ENCODE measurements around the gene FREM3.

FREM3 gene

GRCh38 chr4:143633833-143634232 is 66.6 kb downstream of the FREM3 start:
- ATAC-seq = no peak
- no peak overlapping the region for H3K27ac Mint-ChIP-seq

GRCh38 chr4:143626134-143626911 is 74.2 kb downstream of the FREM3 start:
- no peak overlapping the region for H3K4me3 Mint-ChIP-seq
- ATAC-seq = no peak
- H3K36me3 Mint-ChIP-seq (ENCODE audit: low read depth) = no peaks in the 10 kb centered on the region
- DNase-seq = no peak
- H3K27ac Mint-ChIP-seq = no peak overlapping the region
- no peaks in the 10 kb centered on the region for H3K27me3 Mint-ChIP-seq
- H3K4me1 Mint-ChIP-seq = no peaks in the 10 kb centered on the region
- peaks cover 7% of the 10 kb centered on the region for H3K9me3 Mint-ChIP-seq

More at GRCh38 chr4:143633833-143634232, 66.6 kb downstream of the FREM3 start:
- no peak for DNase-seq
- H3K36me3 Mint-ChIP-seq (ENCODE audit: low read depth) = no peaks in the 10 kb centered on the region
- peaks cover 4% of the 10 kb centered on the region for H3K27me3 Mint-ChIP-seq
- H3K4me1 Mint-ChIP-seq = no peaks in the 10 kb centered on the region
- no peaks in the 10 kb centered on the region for H3K9me3 Mint-ChIP-seq
- H3K4me3 Mint-ChIP-seq = no peak overlapping the region

GRCh38 chr4:143625632-143626031 is 74.8 kb downstream of the FREM3 start:
- no peak for DNase-seq
- ATAC-seq = no peak
- H3K27me3 Mint-ChIP-seq = no peaks in the 10 kb centered on the region
- no peak overlapping the region for H3K4me3 Mint-ChIP-seq
- no peak overlapping the region for H3K27ac Mint-ChIP-seq
- H3K4me1 Mint-ChIP-seq = no peaks in the 10 kb centered on the region
- peaks cover 7% of the 10 kb centered on the region for H3K9me3 Mint-ChIP-seq
- H3K36me3 Mint-ChIP-seq (ENCODE audit: low read depth) = no peaks in the 10 kb centered on the region

GRCh38 chr4:143623896-143624295 is 76.6 kb downstream of the FREM3 start:
- H3K4me1 Mint-ChIP-seq = no peaks in the 10 kb centered on the region
- no peaks in the 10 kb centered on the region for H3K36me3 Mint-ChIP-seq (ENCODE audit: low read depth)
- no peak overlapping the region for H3K27ac Mint-ChIP-seq
- no peak for ATAC-seq
- no peak for DNase-seq
- H3K27me3 Mint-ChIP-seq = peaks cover 4% of the 10 kb centered on the region
- H3K9me3 Mint-ChIP-seq = peaks cover 7% of the 10 kb centered on the region
- no peak overlapping the region for H3K4me3 Mint-ChIP-seq

GRCh38 chr4:143618811-143619210 is 81.7 kb downstream of the FREM3 start:
- DNase-seq = no peak
- Mint-ChIP-seq H3K27me3 (peaks cover 14% of the 10 kb centered on the region), H3K27ac (no peak overlapping the region), H3K4me3 (no peak overlapping the region), H3K9me3 (peaks cover 5% of the 10 kb centered on the region), H3K4me1 (peaks cover 10% of the 10 kb centered on the region), H3K36me3 (ENCODE audit: low read depth) (no peaks in the 10 kb centered on the region)
- no peak for ATAC-seq

GRCh38 chr4:143617994-143618679 is 82.3 kb downstream of the FREM3 start:
- H3K4me3 Mint-ChIP-seq = no peak overlapping the region
- no peak overlapping the region for H3K27ac Mint-ChIP-seq
- DNase-seq (no peak), ATAC-seq (no peak)
- H3K27me3 Mint-ChIP-seq = peaks cover 14% of the 10 kb centered on the region
- peaks cover 10% of the 10 kb centered on the region for H3K4me1 Mint-ChIP-seq
- H3K9me3 Mint-ChIP-seq = peaks cover 5% of the 10 kb centered on the region
- no peaks in the 10 kb centered on the region for H3K36me3 Mint-ChIP-seq (ENCODE audit: low read depth)

GRCh38 chr4:143616771-143617170 is 83.7 kb downstream of the FREM3 start:
- Mint-ChIP-seq H3K36me3 (ENCODE audit: low read depth) (no peaks in the 10 kb centered on the region), H3K27ac (no peak overlapping the region), H3K9me3 (peaks cover 5% of the 10 kb centered on the region), H3K4me3 (peak overlapping the region; percentile 18), H3K4me1 (peaks cover 10% of the 10 kb centered on the region), H3K27me3 (peaks cover 18% of the 10 kb centered on the region)
- DNase-seq (peak; percentile 7), ATAC-seq (peak; percentile 91)

GRCh38 chr4:143609492-143609891 is 91.0 kb downstream of the FREM3 start:
- DNase-seq = no peak
- H3K4me3 Mint-ChIP-seq = no peak overlapping the region
- no peak overlapping the region for H3K27ac Mint-ChIP-seq
- no peak for ATAC-seq
- no peaks in the 10 kb centered on the region for H3K4me1 Mint-ChIP-seq
- H3K36me3 Mint-ChIP-seq (ENCODE audit: low read depth) = no peaks in the 10 kb centered on the region
- no peaks in the 10 kb centered on the region for H3K9me3 Mint-ChIP-seq
- peaks cover 4% of the 10 kb centered on the region for H3K27me3 Mint-ChIP-seq

GRCh38 chr4:143606480-143606879 is 94.0 kb downstream of the FREM3 start:
- ATAC-seq (no peak), DNase-seq (no peak)
- H3K4me3 Mint-ChIP-seq = no peak overlapping the region
- no peaks in the 10 kb centered on the region for H3K27me3 Mint-ChIP-seq
- no peak overlapping the region for H3K27ac Mint-ChIP-seq
- no peaks in the 10 kb centered on the region for H3K9me3 Mint-ChIP-seq
- no peaks in the 10 kb centered on the region for H3K4me1 Mint-ChIP-seq
- H3K36me3 Mint-ChIP-seq (ENCODE audit: low read depth) = no peaks in the 10 kb centered on the region

GRCh38 chr4:143599827-143600226 is 100.6 kb downstream of the FREM3 start:
- no peaks in the 10 kb centered on the region for H3K36me3 Mint-ChIP-seq (ENCODE audit: low read depth)
- H3K9me3 Mint-ChIP-seq = no peaks in the 10 kb centered on the region
- ATAC-seq (no peak), DNase-seq (no peak)
- H3K27ac Mint-ChIP-seq = no peak overlapping the region
- no peaks in the 10 kb centered on the region for H3K27me3 Mint-ChIP-seq
- peaks cover 2% of the 10 kb centered on the region for H3K4me1 Mint-ChIP-seq
- no peak overlapping the region for H3K4me3 Mint-ChIP-seq

GRCh38 chr4:143598816-143599215 is 101.7 kb downstream of the FREM3 start:
- Mint-ChIP-seq H3K27ac (no peak overlapping the region), H3K9me3 (no peaks in the 10 kb centered on the region), H3K27me3 (no peaks in the 10 kb centered on the region), H3K36me3 (ENCODE audit: low read depth) (peaks cover 5% of the 10 kb centered on the region), H3K4me3 (no peak overlapping the region), H3K4me1 (peaks cover 2% of the 10 kb centered on the region)
- DNase-seq = no peak
- ATAC-seq = no peak

- ATAC-seq (no peak), DNase-seq (no peak)
- H3K36me3 Mint-ChIP-seq (ENCODE audit: low read depth) = peaks cover 5% of the 10 kb centered on the region
- H3K4me1 Mint-ChIP-seq = peaks cover 2% of the 10 kb centered on the region
- H3K4me3 Mint-ChIP-seq = no peak overlapping the region
- no peaks in the 10 kb centered on the region for H3K9me3 Mint-ChIP-seq
- H3K27me3 Mint-ChIP-seq = no peaks in the 10 kb centered on the region
- H3K27ac Mint-ChIP-seq = no peak overlapping the region
Measured at GRCh38 chr4:143597276-143597675, 103.2 kb downstream of the FREM3 start.

GRCh38 chr4:143587703-143588102 is 112.8 kb downstream of the FREM3 start:
- Mint-ChIP-seq H3K4me3 (no peak overlapping the region), H3K36me3 (ENCODE audit: low read depth) (peaks cover 5% of the 10 kb centered on the region), H3K27ac (no peak overlapping the region), H3K4me1 (no peaks in the 10 kb centered on the region), H3K9me3 (peaks cover 18% of the 10 kb centered on the region), H3K27me3 (no peaks in the 10 kb centered on the region)
- DNase-seq (no peak), ATAC-seq (no peak)

- H3K27ac Mint-ChIP-seq = no peak overlapping the region
- H3K36me3 Mint-ChIP-seq (ENCODE audit: low read depth) = peaks cover 7% of the 10 kb centered on the region
- no peak for ATAC-seq
- no peaks in the 10 kb centered on the region for H3K4me1 Mint-ChIP-seq
- H3K4me3 Mint-ChIP-seq = no peak overlapping the region
- H3K9me3 Mint-ChIP-seq = peaks cover 18% of the 10 kb centered on the region
- H3K27me3 Mint-ChIP-seq = no peaks in the 10 kb centered on the region
- DNase-seq = no peak
Measured at GRCh38 chr4:143586080-143586479, 114.4 kb downstream of the FREM3 start.

GRCh38 chr4:143585548-143585947 is 114.9 kb downstream of the FREM3 start:
- no peak for DNase-seq
- H3K27me3 Mint-ChIP-seq = no peaks in the 10 kb centered on the region
- no peaks in the 10 kb centered on the region for H3K4me1 Mint-ChIP-seq
- no peak overlapping the region for H3K4me3 Mint-ChIP-seq
- ATAC-seq = no peak
- peaks cover 7% of the 10 kb centered on the region for H3K36me3 Mint-ChIP-seq (ENCODE audit: low read depth)
- H3K9me3 Mint-ChIP-seq = peaks cover 18% of the 10 kb centered on the region
- no peak overlapping the region for H3K27ac Mint-ChIP-seq

Data from activated naive CD8-positive, alpha-beta T cell treated with anti-CD3 and anti-CD28 coated beads, Interleukin-2, amount 50 U/mL, for 24 hours (primary cell).